ENCODE results near the gene TMC5. TPM values are rescaled to one million over a fixed set of nuclear protein-coding genes. Genes with fewer than 3 reads are reported as not detected.

TMC5 gene
- total and polyA plus RNA-seq, 2 experiments from 2014 or later = 2.3 to 4.8 TPM

DNA sequence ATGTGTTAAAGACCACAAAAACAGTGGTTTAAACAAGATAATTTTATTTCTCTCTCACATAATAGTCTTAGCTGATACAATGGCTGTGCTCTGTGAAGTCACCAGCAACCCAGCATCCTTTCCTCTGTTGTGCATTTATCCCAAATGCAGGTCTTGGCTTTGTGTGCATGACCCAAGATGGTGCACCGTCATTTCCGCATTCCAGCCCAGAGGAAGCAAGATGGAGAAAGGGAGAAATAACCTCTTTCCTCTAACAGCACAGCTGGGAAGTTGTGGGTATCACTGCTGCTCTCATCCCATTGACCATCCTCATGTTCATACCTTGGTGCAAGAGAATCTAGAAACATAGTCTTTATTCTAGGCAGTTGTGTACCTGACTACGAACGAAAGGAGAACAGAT lies 21.8 kb downstream of the TMC5 start:
- ATAC-seq = no peak
- no peaks in the 10 kb centered on the region for H3K4me1 ChIP-seq (ENCODE audit: insufficient read depth)
- no peaks in the 10 kb centered on the region; the same call in 2 of the 3 replicates for H3K4me1 Mint-ChIP-seq
- H3K36me3 Mint-ChIP-seq (ENCODE audit: low read depth) = no peaks in the 10 kb centered on the region
- no peaks in the 10 kb centered on the region for H3K27me3 Mint-ChIP-seq (ENCODE audit: insufficient read depth, low read depth, poor library complexity)
- no peaks in the 10 kb centered on the region for H3K27me3 ChIP-seq (ENCODE audit: insufficient read depth)
- H3K4me2 ChIP-seq = no peak overlapping the region
- no peak overlapping the region for H2AFZ ChIP-seq
- no peaks in the 10 kb centered on the region for H4K20me1 ChIP-seq (replicated peaks; ENCODE audit: insufficient read depth)
- peaks cover 12% of the 10 kb centered on the region for H3K9me2 ChIP-seq (ENCODE audit: insufficient read depth)
- no peak overlapping the region for H3K27ac ChIP-seq (ENCODE audit: low read depth)
- DNase-seq (ENCODE audit: low spot score) = no peak
- H3K4me3 ChIP-seq = no peak overlapping the region
- H3F3A ChIP-seq (replicated peaks; ENCODE audit: low read depth) = no peaks in the 10 kb centered on the region
- H3K36me3 ChIP-seq (ENCODE audit: insufficient read depth) = no peaks in the 10 kb centered on the region
- no peak overlapping the region for H3K4me3 Mint-ChIP-seq
- H3K9me3 Mint-ChIP-seq = no peaks in the 10 kb centered on the region
- no peak for TF ChIP-seq ZNF114 (CRISPR knock-in tag; IDR thresholded peaks at IDR 0.05)
- TF ChIP-seq, protein P1, sequence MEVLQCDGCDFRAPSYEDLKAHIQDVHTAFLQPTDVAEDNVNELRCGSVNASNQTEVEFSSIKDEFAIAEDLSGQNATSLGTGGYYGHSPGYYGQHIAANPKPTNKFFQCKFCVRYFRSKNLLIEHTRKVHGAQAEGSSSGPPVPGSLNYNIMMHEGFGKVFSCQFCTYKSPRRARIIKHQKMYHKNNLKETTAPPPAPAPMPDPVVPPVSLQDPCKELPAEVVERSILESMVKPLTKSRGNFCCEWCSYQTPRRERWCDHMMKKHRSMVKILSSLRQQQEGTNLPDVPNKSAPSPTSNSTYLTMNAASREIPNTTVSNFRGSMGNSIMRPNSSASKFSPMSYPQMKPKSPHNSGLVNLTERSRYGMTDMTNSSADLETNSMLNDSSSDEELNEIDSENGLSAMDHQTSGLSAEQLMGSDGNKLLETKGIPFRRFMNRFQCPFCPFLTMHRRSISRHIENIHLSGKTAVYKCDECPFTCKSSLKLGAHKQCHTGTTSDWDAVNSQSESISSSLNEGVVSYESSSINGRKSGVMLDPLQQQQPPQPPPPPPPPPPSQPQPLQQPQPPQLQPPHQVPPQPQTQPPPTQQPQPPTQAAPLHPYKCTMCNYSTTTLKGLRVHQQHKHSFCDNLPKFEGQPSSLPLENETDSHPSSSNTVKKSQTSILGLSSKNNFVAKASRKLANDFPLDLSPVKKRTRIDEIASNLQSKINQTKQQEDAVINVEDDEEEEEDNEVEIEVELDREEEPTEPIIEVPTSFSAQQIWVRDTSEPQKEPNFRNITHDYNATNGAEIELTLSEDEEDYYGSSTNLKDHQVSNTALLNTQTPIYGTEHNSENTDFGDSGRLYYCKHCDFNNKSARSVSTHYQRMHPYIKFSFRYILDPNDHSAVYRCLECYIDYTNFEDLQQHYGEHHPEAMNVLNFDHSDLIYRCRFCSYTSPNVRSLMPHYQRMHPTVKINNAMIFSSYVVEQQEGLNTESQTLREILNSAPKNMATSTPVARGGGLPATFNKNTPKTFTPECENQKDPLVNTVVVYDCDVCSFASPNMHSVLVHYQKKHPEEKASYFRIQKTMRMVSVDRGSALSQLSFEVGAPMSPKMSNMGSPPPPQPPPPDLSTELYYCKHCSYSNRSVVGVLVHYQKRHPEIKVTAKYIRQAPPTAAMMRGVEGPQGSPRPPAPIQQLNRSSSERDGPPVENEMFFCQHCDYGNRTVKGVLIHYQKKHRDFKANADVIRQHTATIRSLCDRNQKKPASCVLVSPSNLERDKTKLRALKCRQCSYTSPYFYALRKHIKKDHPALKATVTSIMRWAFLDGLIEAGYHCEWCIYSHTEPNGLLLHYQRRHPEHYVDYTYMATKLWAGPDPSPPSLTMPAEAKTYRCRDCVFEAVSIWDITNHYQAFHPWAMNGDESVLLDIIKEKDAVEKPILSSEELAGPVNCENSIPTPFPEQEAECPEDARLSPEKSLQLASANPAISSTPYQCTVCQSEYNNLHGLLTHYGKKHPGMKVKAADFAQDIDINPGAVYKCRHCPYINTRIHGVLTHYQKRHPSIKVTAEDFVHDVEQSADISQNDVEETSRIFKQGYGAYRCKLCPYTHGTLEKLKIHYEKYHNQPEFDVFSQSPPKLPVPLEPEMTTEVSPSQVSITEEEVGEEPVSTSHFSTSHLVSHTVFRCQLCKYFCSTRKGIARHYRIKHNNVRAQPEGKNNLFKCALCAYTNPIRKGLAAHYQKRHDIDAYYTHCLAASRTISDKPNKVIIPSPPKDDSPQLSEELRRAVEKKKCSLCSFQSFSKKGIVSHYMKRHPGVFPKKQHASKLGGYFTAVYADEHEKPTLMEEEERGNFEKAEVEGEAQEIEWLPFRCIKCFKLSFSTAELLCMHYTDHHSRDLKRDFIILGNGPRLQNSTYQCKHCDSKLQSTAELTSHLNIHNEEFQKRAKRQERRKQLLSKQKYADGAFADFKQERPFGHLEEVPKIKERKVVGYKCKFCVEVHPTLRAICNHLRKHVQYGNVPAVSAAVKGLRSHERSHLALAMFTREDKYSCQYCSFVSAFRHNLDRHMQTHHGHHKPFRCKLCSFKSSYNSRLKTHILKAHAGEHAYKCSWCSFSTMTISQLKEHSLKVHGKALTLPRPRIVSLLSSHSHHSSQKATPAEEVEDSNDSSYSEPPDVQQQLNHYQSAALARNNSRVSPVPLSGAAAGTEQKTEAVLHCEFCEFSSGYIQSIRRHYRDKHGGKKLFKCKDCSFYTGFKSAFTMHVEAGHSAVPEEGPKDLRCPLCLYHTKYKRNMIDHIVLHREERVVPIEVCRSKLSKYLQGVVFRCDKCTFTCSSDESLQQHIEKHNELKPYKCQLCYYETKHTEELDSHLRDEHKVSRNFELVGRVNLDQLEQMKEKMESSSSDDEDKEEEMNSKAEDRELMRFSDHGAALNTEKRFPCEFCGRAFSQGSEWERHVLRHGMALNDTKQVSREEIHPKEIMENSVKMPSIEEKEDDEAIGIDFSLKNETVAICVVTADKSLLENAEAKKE (CRISPR knock-in tag; IDR thresholded peaks at IDR 0.05) = no peak
- no peak for TF ChIP-seq NANOG (IDR thresholded peaks at IDR 0.05; ENCODE audit: borderline replicate concordance)
- TF ChIP-seq, protein P2, sequence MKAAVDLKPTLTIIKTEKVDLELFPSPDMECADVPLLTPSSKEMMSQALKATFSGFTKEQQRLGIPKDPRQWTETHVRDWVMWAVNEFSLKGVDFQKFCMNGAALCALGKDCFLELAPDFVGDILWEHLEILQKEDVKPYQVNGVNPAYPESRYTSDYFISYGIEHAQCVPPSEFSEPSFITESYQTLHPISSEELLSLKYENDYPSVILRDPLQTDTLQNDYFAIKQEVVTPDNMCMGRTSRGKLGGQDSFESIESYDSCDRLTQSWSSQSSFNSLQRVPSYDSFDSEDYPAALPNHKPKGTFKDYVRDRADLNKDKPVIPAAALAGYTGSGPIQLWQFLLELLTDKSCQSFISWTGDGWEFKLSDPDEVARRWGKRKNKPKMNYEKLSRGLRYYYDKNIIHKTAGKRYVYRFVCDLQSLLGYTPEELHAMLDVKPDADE (IDR thresholded peaks at IDR 0.05) = no peak
- no peak for TF ChIP-seq CREB1 (CRISPR knock-in tag; IDR thresholded peaks at IDR 0.05; ENCODE audit: low read depth)
- no peak for TF ChIP-seq POLR2AphosphoS5 (IDR thresholded peaks at IDR 0.05; ENCODE audit: low read depth)
- no peaks in the 10 kb centered on the region for H3K79me2 ChIP-seq (replicated peaks; ENCODE audit: insufficient read depth)
- no peak overlapping the region for H3K27ac Mint-ChIP-seq
